ENCODE results near the gene ATP2A2. TPM values are rescaled to one million over a fixed set of nuclear protein-coding genes. Genes with fewer than 3 reads are reported as not detected.
"Not testable (repeated sequence)": the region's sequence is repeated elsewhere in the genome, so short reads cannot be mapped to it uniquely, and the experiment has no call there.

ATP2A2 gene
- total RNA-seq, 1 experiment from 2014 or later, result 437 TPM

- H3K4me1 Mint-ChIP-seq (ENCODE audit: low read depth, unreplicated experiment), result peaks cover 36% of the 10 kb centered on the region
- peaks cover 97% of the 10 kb centered on the region for H3K36me3 Mint-ChIP-seq (ENCODE audit: insufficient read depth, unreplicated experiment)
- CTCF ChIA-PET, result interaction anchor here (0.8 kb wide), 1 partner anchor 72 kb away, joined by 4 read pairs; no protein-coding TSS in a partner anchor
- DNase-seq, result no peak
- intact Hi-C loops (cut with micrococcal nuclease; ENCODE audit: unreplicated experiment), result loop anchor here (5.0 kb wide), 2 partner anchors 48 to 228 kb away; no protein-coding TSS in a partner anchor
- peak overlapping the region; percentile 41 for H3K27ac Mint-ChIP-seq (ENCODE audit: unreplicated experiment)
- no peak overlapping the region for H3K4me3 Mint-ChIP-seq (ENCODE audit: low read depth, unreplicated experiment)
- no TSS peak for BruUV-seq (replicated peaks)
- H3K9me3 Mint-ChIP-seq (ENCODE audit: low read depth, unreplicated experiment), result no peaks in the 10 kb centered on the region
- H3K27me3 Mint-ChIP-seq (ENCODE audit: unreplicated experiment), result no peaks in the 10 kb centered on the region
- TF ChIP-seq CTCF (IDR thresholded peaks at IDR 0.05; ENCODE audit: unreplicated experiment), result no peak
These were observed 54.5 kb downstream of the ATP2A2 start for GRCh38 chr12:110335481-110336045.

GRCh38 chr12:110337912-110338710, 57.1 kb downstream of the ATP2A2 start:
- DNase-seq, result no peak
- CTCF ChIA-PET, result interaction anchor here (1.0 to 2.1 kb wide), 2 partner anchors 8 to 17 kb away, joined by 4 to 6 read pairs; no protein-coding TSS in a partner anchor
- H3K27ac Mint-ChIP-seq (ENCODE audit: unreplicated experiment), result peak overlapping the region; percentile 89

GRCh38 chr12:110338754-110339153, 57.7 kb downstream of the ATP2A2 start:
- Mint-ChIP-seq H3K4me1 (ENCODE audit: low read depth, unreplicated experiment) (peaks cover 38% of the 10 kb centered on the region), H3K4me3 (ENCODE audit: low read depth, unreplicated experiment) (peak overlapping the region; percentile 28), H3K36me3 (ENCODE audit: insufficient read depth, unreplicated experiment) (peaks cover 98% of the 10 kb centered on the region), H3K27me3 (ENCODE audit: unreplicated experiment) (no peaks in the 10 kb centered on the region), H3K9me3 (ENCODE audit: low read depth, unreplicated experiment) (no peaks in the 10 kb centered on the region), H3K27ac (ENCODE audit: unreplicated experiment) (peak overlapping the region; percentile 89)
- CTCF ChIA-PET, result interaction anchor here (1.0 to 2.1 kb wide), 2 partner anchors 8 to 17 kb away, joined by 4 to 6 read pairs; no protein-coding TSS in a partner anchor
- intact Hi-C loops (cut with micrococcal nuclease; ENCODE audit: unreplicated experiment), result loop anchor here (1.0 to 5.0 kb wide), 3 partner anchors 51 to 231 kb away; no protein-coding TSS in a partner anchor
- no TSS peak for BruUV-seq (replicated peaks)
- TF ChIP-seq CTCF (IDR thresholded peaks at IDR 0.05; ENCODE audit: unreplicated experiment), result no peak
- DNase-seq, result no peak

More at GRCh38 chr12:110337912-110338710, 57.1 kb downstream of the ATP2A2 start:
- Mint-ChIP-seq H3K27me3 (ENCODE audit: unreplicated experiment) (no peaks in the 10 kb centered on the region), H3K4me1 (ENCODE audit: low read depth, unreplicated experiment) (peaks cover 32% of the 10 kb centered on the region), H3K4me3 (ENCODE audit: low read depth, unreplicated experiment) (peak overlapping the region; percentile 28), H3K9me3 (ENCODE audit: low read depth, unreplicated experiment) (no peaks in the 10 kb centered on the region), H3K36me3 (ENCODE audit: insufficient read depth, unreplicated experiment) (peaks cover 98% of the 10 kb centered on the region)
- no peak for TF ChIP-seq CTCF (IDR thresholded peaks at IDR 0.05; ENCODE audit: unreplicated experiment)
- intact Hi-C loops (cut with micrococcal nuclease; ENCODE audit: unreplicated experiment), result loop anchor here (5.0 kb wide), 2 partner anchors 51 to 231 kb away; no protein-coding TSS in a partner anchor
- BruUV-seq (replicated peaks), result no TSS peak

GRCh38 chr12:110339184-110339952, 58.3 kb downstream of the ATP2A2 start:
- Mint-ChIP-seq H3K27me3 (ENCODE audit: unreplicated experiment) (no peaks in the 10 kb centered on the region), H3K36me3 (ENCODE audit: insufficient read depth, unreplicated experiment) (peaks cover 98% of the 10 kb centered on the region), H3K27ac (ENCODE audit: unreplicated experiment) (peak overlapping the region; percentile 89), H3K9me3 (ENCODE audit: low read depth, unreplicated experiment) (no peaks in the 10 kb centered on the region), H3K4me1 (ENCODE audit: low read depth, unreplicated experiment) (peaks cover 44% of the 10 kb centered on the region), H3K4me3 (ENCODE audit: low read depth, unreplicated experiment) (peak overlapping the region; percentile 28)
- intact Hi-C loops (cut with micrococcal nuclease; ENCODE audit: unreplicated experiment), result loop anchor here (1.0 to 5.0 kb wide), 3 partner anchors 52 to 232 kb away; no protein-coding TSS in a partner anchor
- peak; percentile 28 for DNase-seq
- BruUV-seq (replicated peaks), result no TSS peak
- CTCF ChIA-PET, result interaction anchor here (0.6 to 2.1 kb wide), 3 partner anchors 9 to 30 kb away, joined by 4 to 6 read pairs (median 6); no protein-coding TSS in a partner anchor
- no peak for TF ChIP-seq CTCF (IDR thresholded peaks at IDR 0.05; ENCODE audit: unreplicated experiment)

- BruUV-seq (replicated peaks); H3K27me3 Mint-ChIP-seq (ENCODE audit: unreplicated experiment); DNase-seq; intact Hi-C loops (cut with micrococcal nuclease; ENCODE audit: unreplicated experiment); H3K9me3 Mint-ChIP-seq (ENCODE audit: low read depth, unreplicated experiment): not testable (repeated sequence)
- H3K36me3 Mint-ChIP-seq (ENCODE audit: insufficient read depth, unreplicated experiment), result peaks cover 99% of the 10 kb centered on the region
- CTCF ChIA-PET, result interaction anchor here (0.9 kb wide), 1 partner anchor 31 kb away, joined by 4 read pairs; no protein-coding TSS in a partner anchor
- peak overlapping the region; percentile 28 for H3K4me3 Mint-ChIP-seq (ENCODE audit: low read depth, unreplicated experiment)
- H3K4me1 Mint-ChIP-seq (ENCODE audit: low read depth, unreplicated experiment), result peaks cover 53% of the 10 kb centered on the region
- H3K27ac Mint-ChIP-seq (ENCODE audit: unreplicated experiment), result peak overlapping the region; percentile 30
These were observed 59.2 kb downstream of the ATP2A2 start for GRCh38 chr12:110340261-110340660.

Measured in Calu3 (cell line).